H1 (cell line): Measurements from ENCODE around the gene LY6G6D. TPM values are rescaled to one million over a fixed set of nuclear protein-coding genes. Genes with fewer than 3 reads are reported as not detected.

Source experiments
- CTCF ChIA-PET: fragments of 300-600 bp; sonication (Branson Sonifier 250); formaldehyde crosslinking; loops from one replicate; lab custom pipeline; 2021; ENCODE audit not compliant: partially characterized antibody; lab: Charles Lee
- POLR2A ChIA-PET: fragments of 300-600 bp; sonication (Branson Sonifier 250); formaldehyde crosslinking; loops from one replicate; lab custom pipeline; 2021; ENCODE audit warnings: inconsistent platforms; ENCODE audit not compliant: partially characterized antibody; lab: Charles Lee
- DNase-seq, 2 experiments: peaks; one replicate each; pipeline versions ENCODE4 v3.0.0 to v3.0.0-alpha.2; 2010 to 2022; ENCODE audit warnings: low spot score in 2 of 2, low read depth in 1 of 2, mixed read lengths in 1 of 2
- FAIRE-seq: peaks from 2 replicates; lab custom pipeline; 2011; peaks lifted over from hg19 to GRCh38; lab: Jason Lieb, UNC
- H2AFZ ChIP-seq: 2 replicates; pipeline ENCODE4 v1.8.1; 2012; ENCODE audit warnings: low read length, inconsistent platforms
- H2AK5ac ChIP-seq: 2 replicates; pipeline ENCODE4 v1.6.1; 2013; ENCODE audit warnings: low read depth, low read length
- H2BK120ac ChIP-seq: replicated peaks from 2 replicates; pipeline ENCODE3; 2013; ENCODE audit warnings: low read depth, low read length, inconsistent platforms
- H2BK12ac ChIP-seq: 2 replicates; pipeline ENCODE4 v1.6.1; 2013; ENCODE audit warnings: low read depth, low read length
- H2BK15ac ChIP-seq: 2 replicates; pipeline ENCODE4 v1.6.1; 2013; ENCODE audit warnings: low read length
- H2BK20ac ChIP-seq: 2 replicates; pipeline ENCODE4 v1.6.1; 2013; ENCODE audit warnings: low read length
- H2BK5ac ChIP-seq: 2 replicates; pipeline ENCODE4 v1.6.1; 2013; ENCODE audit warnings: low read depth, low read length
- H3K14ac ChIP-seq: 2 replicates; pipeline ENCODE4 v1.6.1; 2013; ENCODE audit warnings: inconsistent platforms; ENCODE audit not compliant: insufficient read length
- H3K18ac ChIP-seq: 2 replicates; pipeline ENCODE4 v1.6.1; 2013; ENCODE audit warnings: low read length; ENCODE audit errors: extremely low read depth
- H3K23ac ChIP-seq: 2 replicates; pipeline ENCODE4 v1.6.1; 2013; ENCODE audit warnings: inconsistent platforms; ENCODE audit not compliant: insufficient read length
- H3K23me2 ChIP-seq: 2 replicates; pipeline ENCODE4 v1.6.1; 2013; ENCODE audit warnings: low read depth, low read length
- H3K27ac ChIP-seq: 2 replicates; pipeline ENCODE4 v1.6.1; 2011; ENCODE audit warnings: low read depth, low read length, inconsistent platforms
- H3K27me3 ChIP-seq, 4 experiments: replicated peaks in 1 of 4; 1 replicate in 1 of 4; 2 replicates in 3 of 4; pipeline versions ENCODE4 v1.6.1 to v1.8.1; 2011 to 2013; ENCODE audit warnings: low read length in 3 of 4, mild to moderate bottlenecking in 3 of 4, inconsistent platforms in 2 of 4, mixed read lengths in 2 of 4, moderate library complexity in 1 of 4; ENCODE audit not compliant: control insufficient read depth in 3 of 4, insufficient read depth in 3 of 4; ENCODE audit errors: extremely low read depth in 1 of 4
- H3K36me3 ChIP-seq, 4 experiments: 2 replicates each; pipeline versions ENCODE4 v1.6.1 to v1.8.1; 2011 to 2013; ENCODE audit warnings: mild to moderate bottlenecking in 4 of 4, low read length in 3 of 4, moderate library complexity in 2 of 4, control low read depth in 1 of 4, inconsistent platforms in 1 of 4; ENCODE audit not compliant: insufficient read depth in 4 of 4, control insufficient read depth in 2 of 4
- H3K4ac ChIP-seq: replicated peaks from 2 replicates; pipeline ENCODE3; 2013; ENCODE audit warnings: low read length, low read depth, mixed read lengths, inconsistent platforms; ENCODE audit not compliant: insufficient read length
- H3K4me1 ChIP-seq, 4 experiments: replicated peaks in 1 of 4; 1 replicate in 1 of 4; 2 replicates in 3 of 4; pipeline versions ENCODE4 v1.6.1 to v1.8.1; 2011 to 2013; ENCODE audit warnings: low read length in 3 of 4, inconsistent platforms in 2 of 4, mixed read lengths in 1 of 4; ENCODE audit not compliant: insufficient read depth in 4 of 4, control insufficient read depth in 3 of 4
- H3K4me2 ChIP-seq, 2 experiments: 2 replicates each; pipeline versions ENCODE4 v1.6.1 to v1.8.1; 2011 to 2013; ENCODE audit warnings: low read depth in 2 of 2, low read length in 2 of 2, control low read depth in 1 of 2, inconsistent platforms in 1 of 2, mild to moderate bottlenecking in 1 of 2; ENCODE audit not compliant: insufficient read depth in 1 of 2
- H3K4me3 ChIP-seq, 4 experiments: fragments of 200-600, 300-600 bp in 1 of 4; sonication (generic), shearing (Covaris generic), sonication (Bioruptor Twin) in 1 of 4; 2 replicates each; pipeline versions ENCODE4 v1.5.1 to v1.8.1; 2011 to 2016; ENCODE audit warnings: low read length in 4 of 4, low read depth in 3 of 4, control low read depth in 2 of 4, inconsistent platforms in 2 of 4, mild to moderate bottlenecking in 2 of 4, mixed read lengths in 1 of 4, moderate library complexity in 1 of 4; ENCODE audit not compliant: insufficient read depth in 2 of 4; ENCODE audit errors: extremely low read depth in 1 of 4
- H3K56ac ChIP-seq: replicated peaks from 2 replicates; pipeline ENCODE3; 2013; ENCODE audit warnings: low read depth, mild to moderate bottlenecking, mixed read lengths, low read length, inconsistent platforms; ENCODE audit not compliant: insufficient read length
- H3K79me1 ChIP-seq: 2 replicates; pipeline ENCODE4 v1.6.1; 2013; ENCODE audit warnings: low read depth, low read length, control low read depth
- H3K79me2 ChIP-seq, 2 experiments: 2 replicates each; pipeline versions ENCODE4 v1.6.1 to v1.8.1; 2012 to 2013; ENCODE audit warnings: low read length in 2 of 2, mild to moderate bottlenecking in 2 of 2, inconsistent platforms in 1 of 2; ENCODE audit not compliant: insufficient read depth in 2 of 2, control insufficient read depth in 1 of 2
- H3K9ac ChIP-seq, 4 experiments: replicated peaks in 1 of 4; 1 replicate in 1 of 4; 2 replicates in 3 of 4; pipeline versions ENCODE4 v1.6.1 to v1.8.1; 2011 to 2013; ENCODE audit warnings: low read depth in 3 of 4, low read length in 3 of 4, control low read depth in 2 of 4, mild to moderate bottlenecking in 2 of 4, moderate library complexity in 2 of 4, inconsistent platforms in 1 of 4; ENCODE audit errors: extremely low read depth in 1 of 4
- H3K9me3 ChIP-seq, 2 experiments: 2 replicates each; pipeline versions ENCODE4 v1.6.1 to v1.8.1; 2012 to 2013; ENCODE audit warnings: mild to moderate bottlenecking in 2 of 2, moderate library complexity in 2 of 2, control low read depth in 1 of 2, inconsistent platforms in 1 of 2, low read depth in 1 of 2, low read length in 1 of 2, mixed read lengths in 1 of 2; ENCODE audit not compliant: insufficient read depth in 2 of 2
- H4K20me1 ChIP-seq, 2 experiments: replicated peaks in 1 of 2; 2 replicates each; pipeline versions ENCODE3 to v1.8.1; 2011 to 2013; ENCODE audit warnings: inconsistent platforms in 2 of 2, low read length in 2 of 2, mild to moderate bottlenecking in 1 of 2; ENCODE audit not compliant: insufficient read depth in 2 of 2, control insufficient read depth in 1 of 2
- H4K5ac ChIP-seq: 2 replicates; pipeline ENCODE4 v1.6.1; 2013; ENCODE audit warnings: low read length, low read depth, mixed read lengths, inconsistent platforms; ENCODE audit not compliant: insufficient read length
- H4K8ac ChIP-seq: 2 replicates; pipeline ENCODE4 v1.8.0; 2013; ENCODE audit warnings: mild to moderate bottlenecking, moderate library complexity, low read length, inconsistent platforms; ENCODE audit not compliant: insufficient read depth; ENCODE audit errors: extremely low read depth
- H4K91ac ChIP-seq: replicated peaks from 2 replicates; pipeline ENCODE3; 2013; ENCODE audit warnings: low read length, mixed read lengths, inconsistent platforms; ENCODE audit not compliant: insufficient read length
- ASH2L ChIP-seq: fragments of 200-600, 300-600 bp; sonication (generic); IDR thresholded peaks from one replicate; pipeline ENCODE4 v1.7.1; 2017; ENCODE audit warnings: low read length
- BCL11A ChIP-seq, 2 experiments: IDR thresholded peaks; one replicate each; pipeline ENCODE4 v1.6.1; 2011; ENCODE audit warnings: low read depth in 2 of 2, low read length in 2 of 2, mild to moderate bottlenecking in 2 of 2
- CTBP2 ChIP-seq: IDR thresholded peaks from 2 replicates; pipeline ENCODE4 v1.7.0; 2011; ENCODE audit warnings: borderline replicate concordance, mild to moderate bottlenecking, moderate library complexity, mixed read lengths, low read length; ENCODE audit not compliant: insufficient read depth, insufficient read length
- E2F6 ChIP-seq: IDR thresholded peaks from 2 replicates; pipeline ENCODE4 v1.6.1; 2012; ENCODE audit warnings: inconsistent platforms
- KDM5A ChIP-seq: fragments of 200-600 bp; IDR thresholded peaks from 2 replicates; pipeline ENCODE4 v1.7.1; 2012; ENCODE audit warnings: mild to moderate bottlenecking, low read length, inconsistent platforms, mixed read lengths
- PHF8 ChIP-seq: fragments of 200-600 bp; sonication (generic); conservative IDR thresholded peaks from 2 replicates; pipeline ENCODE4 v1.7.1; 2012; ENCODE audit warnings: low read depth, mild to moderate bottlenecking, inconsistent platforms, low read length, moderate library complexity
- POLR2AphosphoS5 ChIP-seq: IDR thresholded peaks from 2 replicates; pipeline ENCODE4 v1.6.1; 2011; ENCODE audit warnings: low read depth, low read length
- RNF2 ChIP-seq: fragments of 200-900, 300-1000 bp; sonication (generic); IDR thresholded peaks from 2 replicates; pipeline ENCODE4 v1.7.1; 2016; ENCODE audit warnings: borderline replicate concordance, low read depth, mild to moderate bottlenecking, antibody characterized with exemption, low read length; ENCODE audit not compliant: poor library complexity, severe bottlenecking; ENCODE audit errors: missing control alignments
- SP1 ChIP-seq: IDR thresholded peaks from 2 replicates; pipeline ENCODE4 v1.6.1; 2011; ENCODE audit warnings: low read depth, low read length
- TAF7 ChIP-seq: optimal IDR thresholded peaks from 2 replicates; pipeline ENCODE3; 2011; ENCODE audit warnings: low read depth, mild to moderate bottlenecking, inconsistent platforms, low read length, moderate library complexity, borderline replicate concordance
- WGBS, 2 experiments: shearing (Covaris generic) in 1 of 2; methylation state at CpG; one replicate each; pipeline versions ENCODE4 v1.1.6 to v1.1.7; 2013 to 2015; ENCODE audit warnings: low lambda C conversion rate in 2 of 2, mixed read lengths in 2 of 2, inconsistent platforms in 1 of 2, low coverage in 1 of 2, missing lambda C conversion rate in 1 of 2; ENCODE audit not compliant: insufficient replicate concordance in 2 of 2, insufficient coverage in 1 of 2, insufficient read length in 1 of 2; ENCODE audit errors: extremely low coverage in 1 of 2, missing lambda C conversion rate in 1 of 2; 5-methylcytosine and 5-hydroxymethylcytosine counted together
- polyA plus RNA-seq, 7 experiments: library from polyadenylated mRNA; depleted of rRNA in 3 of 7; stranded (reverse) in 5 of 7; unstranded in 2 of 7; fragments of >200 nt in 5 of 7; fragments of 200-250 nt in 2 of 7; gene quantifications; 1 replicate in 5 of 7; 2 replicates in 1 of 7; 4 replicates in 1 of 7; pipeline versions ENCODE4 v1.2.1 to v1.2.3, GENCODE V29; 2011 to 2013; ENCODE audit warnings: missing spikeins in 2 of 7, mixed read lengths in 2 of 7
- total RNA-seq: library from RNA; stranded (reverse); fragmentation: NEBNext Ultra II Directional; extraction: Animal tissue kit (Norgen Biotek cat#: 25700); gene quantifications from 2 replicates; pipeline ENCODE4 v1.2.1, GENCODE V29; 2021

Gene LY6G6D
- total and polyA plus RNA-seq, 2 of the 8 experiments (the other 6 are each of a cell fraction or from before 2014, with no cell fraction given), result 1.8 TPM; not detected in 1

DNA sequence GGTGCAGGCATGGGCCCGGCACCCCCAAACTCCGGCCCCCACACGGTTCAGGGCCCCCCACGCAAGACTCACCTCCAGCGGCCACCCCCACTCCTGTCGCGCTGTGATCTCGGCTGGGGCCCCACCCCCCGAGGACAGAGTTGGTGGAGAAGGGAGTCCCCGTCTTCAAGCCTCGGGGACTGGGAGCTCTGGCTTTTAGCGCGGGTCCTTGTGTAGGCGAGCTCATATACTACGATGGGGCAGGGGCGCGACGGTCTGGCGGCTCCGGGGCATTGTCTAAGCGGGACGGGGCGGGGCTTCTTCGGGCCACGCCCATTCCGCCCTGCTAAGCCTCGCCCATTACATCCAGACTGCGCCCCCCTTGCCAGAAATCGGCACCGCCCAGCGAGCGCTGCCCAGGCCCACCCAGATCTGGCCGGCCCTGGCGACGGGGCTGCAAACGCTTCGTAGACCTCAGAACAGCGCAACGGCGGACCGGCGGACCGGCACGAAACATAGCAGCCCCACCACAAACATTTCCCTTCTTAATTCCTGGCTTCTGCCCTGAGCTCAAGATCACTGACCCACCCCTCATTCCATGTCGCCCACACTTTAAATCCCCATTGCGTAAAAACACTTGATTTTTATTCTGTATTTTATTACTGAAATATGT, 15.0 kb downstream of the LY6G6D start:
- H2AFZ ChIP-seq, result no peak overlapping the region
- H3K9me3 ChIP-seq, result no peaks in the 10 kb centered on the region
- H3K9ac ChIP-seq, result peak overlapping the region; percentile 62 to 75 (median 71); a peak in 6 of 7 replicates
- H4K91ac ChIP-seq, result peak overlapping the region; percentile 27
- peaks cover 11% of the 10 kb centered on the region; the same call in 1 of the 2 replicates for H3K79me1 ChIP-seq
- peak overlapping the region; percentile 84 for H4K5ac ChIP-seq
- no peak overlapping the region for H2BK20ac ChIP-seq
- H2AK5ac ChIP-seq, result no peak overlapping the region
- H3K4me2 ChIP-seq, result peak overlapping the region; percentile 31 to 90
- H3K4me3 ChIP-seq, result peak overlapping the region; percentile 56 to 91 (median 83)
- H3K18ac ChIP-seq, result no peak overlapping the region; the same call in 1 of the 2 replicates
- H3K4me1 ChIP-seq, result peaks cover 10 to 19% (median 11%) of the 10 kb centered on the region in 4 experiments
- no peaks in the 10 kb centered on the region for H3K27me3 ChIP-seq
- H3K4ac ChIP-seq, result peak overlapping the region; percentile 63
- H3K27ac ChIP-seq, result peak overlapping the region; percentile 49; the same call in 1 of the 2 replicates
- CTCF ChIA-PET, result interaction anchor here (0.6 to 8.9 kb wide), 31 partner anchors 10 to 230 kb away, joined by 3 to 89 read pairs (median 5); partner anchors contain the start of genes ABHD16A, C6orf47, LSM2 and LY6G5C
- 6% methylated on average over 40 of the region's 46 CpGs; no CpG with 5 or more reads in 1 of the 2 experiments for WGBS, 2 experiments
- no peak overlapping the region for H2BK120ac ChIP-seq
- peak; percentile 84 to 96 for DNase-seq
- no peak overlapping the region for H2BK15ac ChIP-seq
- POLR2A ChIA-PET, result interaction anchor here (0.6 to 4.2 kb wide), 38 partner anchors 9 to 1242 kb away, joined by 3 to 57 read pairs (median 5); partner anchors contain the start of genes ABHD16A, ATP6V1G2, BAG6 and C6orf47
- peaks cover 4 to 5% of the 10 kb centered on the region in 2 experiments for H4K20me1 ChIP-seq
- H3K23me2 ChIP-seq, result peaks cover 6% of the 10 kb centered on the region; the same call in 1 of the 2 replicates
- peaks cover 10 to 40% (median 33%) of the 10 kb centered on the region in 4 experiments for H3K36me3 ChIP-seq
- no peak overlapping the region for H3K23ac ChIP-seq
- peaks cover 0 to 12% of the 10 kb centered on the region in 2 experiments; a peak in 2 of 4 replicates for H3K79me2 ChIP-seq
- peak overlapping the region; percentile 87 for H3K56ac ChIP-seq
- no peak overlapping the region; the same call in 1 of the 2 replicates for H2BK5ac ChIP-seq
- 0 out of 2 replicates have a peak overlapping the region, but pooled peaks have one; percentile 92 for H2BK12ac ChIP-seq
- no peak overlapping the region for H3K14ac ChIP-seq
- no peak for FAIRE-seq
- peak overlapping the region; percentile 86; the same call in 1 of the 2 replicates for H4K8ac ChIP-seq
- TF ChIP-seq SP1, result peak; percentile 53
- no peak for TF ChIP-seq CTBP2
- TF ChIP-seq ASH2L, result peak; percentile 83
- TF ChIP-seq POLR2AphosphoS5, result peak; percentile 48
- peak; percentile 52 for TF ChIP-seq PHF8
- TF ChIP-seq E2F6, result no peak; the same call in 1 of the 2 replicates
- TF ChIP-seq RNF2, result no peak
- peak; percentile 57 for TF ChIP-seq TAF7
- no peak for TF ChIP-seq BCL11A (IDR thresholded peaks at IDR 0.05; ENCODE audit: low read depth in 2 of 2, low read length in 2 of 2)
- no peak for TF ChIP-seq KDM5A
